Mesothelial cell of epicardium (in vitro differentiated cells): ENCODE measurements around the gene ATP10B. TPM values are rescaled to one million over a fixed set of nuclear protein-coding genes. Genes with fewer than 3 reads are reported as not detected.

ENCODE experiments used
- DNase-seq, 2 experiments: peaks; one replicate each; pipeline ENCODE4 v3.0.0; 2021; ENCODE audit warnings: low spot score in 2 of 2; ENCODE audit not compliant: unreplicated experiment in 2 of 2
- H3K27ac Mint-ChIP-seq: 2 replicates; pipeline ENCODE4 v1.8.0; 2021; ENCODE audit warnings: mixed read lengths
- H3K27me3 Mint-ChIP-seq: 2 replicates; pipeline ENCODE4 v1.8.0; 2021; ENCODE audit warnings: low read depth, mixed read lengths
- H3K36me3 Mint-ChIP-seq: 2 replicates; pipeline ENCODE4 v1.8.0; 2021; ENCODE audit warnings: mixed read lengths
- H3K4me1 Mint-ChIP-seq: 2 replicates; pipeline ENCODE4 v1.8.0; 2021; ENCODE audit warnings: mixed read lengths
- H3K4me3 Mint-ChIP-seq: 2 replicates; pipeline ENCODE4 v1.8.0; 2021; ENCODE audit warnings: mild to moderate bottlenecking, moderate library complexity, mixed read lengths
- H3K9me3 Mint-ChIP-seq: 2 replicates; pipeline ENCODE4 v1.8.0; 2021; ENCODE audit warnings: mixed read lengths
- total RNA-seq: library from RNA; stranded (reverse); gene quantifications from 3 replicates; pipeline ENCODE4 v1.2.1, GENCODE V29; 2021
- TF ChIP-seq, protein P1 (sequence below): fragments of 200-600 bp; sonication (generic); IDR thresholded peaks from one replicate; pipeline ENCODE4 v1.5.0; 2021; ENCODE audit warnings: antibody characterized with exemption; ENCODE audit not compliant: unreplicated experiment

The ATP10B gene
- total RNA-seq, 1 donor from 2014 or later, result not detected

DNA sequence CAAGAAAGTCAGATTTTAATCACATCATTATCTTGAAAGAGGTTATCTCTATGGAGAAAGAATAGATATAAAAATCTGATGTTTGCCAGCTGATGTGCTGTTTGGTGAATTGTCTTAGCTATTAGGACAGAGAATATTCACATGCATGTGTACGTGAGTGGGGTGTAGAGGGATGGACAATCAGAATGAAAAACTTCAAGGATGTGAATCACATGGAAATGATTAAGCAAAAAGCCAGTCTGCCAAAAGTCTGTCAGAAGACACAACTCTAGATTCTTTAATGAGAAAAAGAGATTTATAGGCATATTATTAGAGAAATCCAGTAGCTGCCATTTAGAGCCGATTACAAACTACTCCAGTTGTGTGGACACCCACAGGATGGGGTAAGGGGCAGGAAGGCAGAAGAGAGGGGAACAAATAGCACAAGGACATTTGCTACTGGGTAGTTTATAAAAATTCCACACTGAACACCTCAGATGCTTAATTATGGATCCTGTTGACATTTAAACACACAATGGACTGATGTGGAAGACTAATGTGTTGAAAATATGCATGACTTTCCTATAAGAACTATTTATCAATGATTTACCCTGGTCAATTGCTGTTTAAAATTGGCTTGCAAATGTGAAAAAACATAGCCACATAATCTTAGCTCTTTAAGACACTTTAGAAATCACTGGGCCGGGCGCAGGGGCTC lies 302.9 kb downstream of the ATP10B start:
- H3K27ac Mint-ChIP-seq, result no peak overlapping the region
- TF ChIP-seq, protein P1, sequence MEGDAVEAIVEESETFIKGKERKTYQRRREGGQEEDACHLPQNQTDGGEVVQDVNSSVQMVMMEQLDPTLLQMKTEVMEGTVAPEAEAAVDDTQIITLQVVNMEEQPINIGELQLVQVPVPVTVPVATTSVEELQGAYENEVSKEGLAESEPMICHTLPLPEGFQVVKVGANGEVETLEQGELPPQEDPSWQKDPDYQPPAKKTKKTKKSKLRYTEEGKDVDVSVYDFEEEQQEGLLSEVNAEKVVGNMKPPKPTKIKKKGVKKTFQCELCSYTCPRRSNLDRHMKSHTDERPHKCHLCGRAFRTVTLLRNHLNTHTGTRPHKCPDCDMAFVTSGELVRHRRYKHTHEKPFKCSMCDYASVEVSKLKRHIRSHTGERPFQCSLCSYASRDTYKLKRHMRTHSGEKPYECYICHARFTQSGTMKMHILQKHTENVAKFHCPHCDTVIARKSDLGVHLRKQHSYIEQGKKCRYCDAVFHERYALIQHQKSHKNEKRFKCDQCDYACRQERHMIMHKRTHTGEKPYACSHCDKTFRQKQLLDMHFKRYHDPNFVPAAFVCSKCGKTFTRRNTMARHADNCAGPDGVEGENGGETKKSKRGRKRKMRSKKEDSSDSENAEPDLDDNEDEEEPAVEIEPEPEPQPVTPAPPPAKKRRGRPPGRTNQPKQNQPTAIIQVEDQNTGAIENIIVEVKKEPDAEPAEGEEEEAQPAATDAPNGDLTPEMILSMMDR, result no peak
- no peaks in the 10 kb centered on the region for H3K36me3 Mint-ChIP-seq
- H3K9me3 Mint-ChIP-seq, result no peaks in the 10 kb centered on the region
- H3K27me3 Mint-ChIP-seq, result peaks cover 8% of the 10 kb centered on the region
- peaks cover 2% of the 10 kb centered on the region for H3K4me1 Mint-ChIP-seq
- no peak for DNase-seq
- H3K4me3 Mint-ChIP-seq, result no peak overlapping the region

DNA sequence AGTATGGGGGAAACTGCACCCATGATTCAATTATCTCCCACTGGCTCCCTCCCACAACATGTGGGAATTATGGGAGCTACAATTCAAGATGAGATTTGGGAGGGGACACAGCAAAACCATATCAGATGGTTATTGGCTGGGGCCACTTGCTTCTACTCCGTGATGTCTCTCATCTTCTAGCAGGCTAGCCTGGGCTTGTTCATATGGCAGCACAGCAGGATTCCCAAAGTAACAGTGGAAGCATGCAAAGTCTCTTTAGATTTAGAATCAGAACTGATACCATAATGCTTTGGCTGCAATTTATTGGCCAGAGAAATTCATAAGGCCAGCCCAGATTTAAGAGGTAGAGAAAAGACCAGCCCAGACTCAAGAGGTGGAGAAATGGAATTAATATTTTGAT lies 304.1 kb downstream of the ATP10B start:
- DNase-seq, result no peak
- Mint-ChIP-seq H3K4me1 (no peaks in the 10 kb centered on the region), H3K27me3 (peaks cover 12% of the 10 kb centered on the region), H3K27ac (no peak overlapping the region), H3K36me3 (no peaks in the 10 kb centered on the region), H3K9me3 (no peaks in the 10 kb centered on the region), H3K4me3 (no peak overlapping the region)
- TF ChIP-seq, protein P1, result no peak

DNA sequence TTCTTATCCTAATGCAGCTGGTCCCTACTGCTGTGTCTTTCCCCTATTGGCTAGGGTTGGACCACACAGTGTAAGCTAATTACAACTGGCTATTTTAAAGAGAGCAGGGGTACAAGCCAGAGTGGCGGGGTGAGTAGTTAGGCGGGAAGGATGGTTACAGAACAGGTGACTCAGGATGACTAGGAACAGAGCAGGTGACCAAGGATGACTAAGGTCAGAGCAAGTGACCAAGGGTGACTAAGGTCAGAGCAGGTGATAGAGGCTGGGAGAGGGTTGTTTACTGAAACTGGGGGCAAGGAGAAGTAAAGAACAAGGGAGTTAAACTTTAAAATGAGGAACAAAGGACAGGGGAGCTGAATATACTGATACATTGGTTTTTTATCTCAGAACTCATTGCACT lies 304.9 kb downstream of the ATP10B start:
- no peaks in the 10 kb centered on the region for H3K4me1 Mint-ChIP-seq
- no peak overlapping the region for H3K4me3 Mint-ChIP-seq
- DNase-seq, result no peak
- H3K36me3 Mint-ChIP-seq, result no peaks in the 10 kb centered on the region
- no peaks in the 10 kb centered on the region for H3K9me3 Mint-ChIP-seq
- TF ChIP-seq, protein P1, result no peak
- no peak overlapping the region for H3K27ac Mint-ChIP-seq
- peaks cover 11% of the 10 kb centered on the region for H3K27me3 Mint-ChIP-seq

DNA sequence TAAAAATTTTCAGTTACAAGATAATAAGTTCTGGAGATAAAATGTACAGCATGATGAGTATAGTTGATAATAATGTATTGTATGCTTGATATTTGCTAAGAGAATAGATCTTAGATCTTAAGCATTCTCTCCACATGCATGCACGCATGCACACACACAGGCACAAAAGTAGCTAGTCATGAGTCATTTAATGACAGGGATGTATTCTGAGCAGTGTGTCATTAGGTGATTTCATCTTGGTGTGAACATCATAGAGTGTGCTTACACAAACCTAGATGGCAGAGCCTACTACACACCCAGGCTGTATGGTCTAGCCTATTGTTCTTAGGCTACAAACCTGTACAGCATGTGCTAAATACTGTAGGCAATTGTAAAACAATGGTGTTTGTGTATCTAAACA lies 306.2 kb downstream of the ATP10B start:
- DNase-seq, result no peak
- H3K36me3 Mint-ChIP-seq, result no peaks in the 10 kb centered on the region
- peaks cover 8% of the 10 kb centered on the region for H3K27me3 Mint-ChIP-seq
- no peak overlapping the region for H3K4me3 Mint-ChIP-seq
- H3K9me3 Mint-ChIP-seq, result no peaks in the 10 kb centered on the region
- TF ChIP-seq, protein P1, result no peak
- H3K4me1 Mint-ChIP-seq, result no peaks in the 10 kb centered on the region
- H3K27ac Mint-ChIP-seq, result no peak overlapping the region

DNA sequence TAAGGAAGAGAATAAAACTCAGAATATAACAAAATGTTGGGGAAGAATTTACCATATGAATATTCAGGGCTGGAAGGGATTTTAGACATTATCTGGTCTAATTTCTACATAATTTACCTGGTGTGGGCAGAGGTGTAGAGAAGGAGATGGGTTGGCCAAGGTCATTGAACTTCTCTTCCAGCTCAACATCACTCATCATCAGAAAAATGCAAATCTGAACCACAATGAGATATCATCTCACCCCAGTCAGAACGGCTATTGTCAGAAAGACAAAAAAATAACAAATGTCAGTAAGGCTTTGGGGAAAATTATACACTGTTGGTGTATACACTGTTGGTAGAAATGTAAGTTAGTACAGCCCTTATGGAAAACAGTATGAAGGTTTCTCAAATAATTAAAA lies 308.6 kb downstream of the ATP10B start:
- H3K36me3 Mint-ChIP-seq, result no peaks in the 10 kb centered on the region
- peaks cover 8% of the 10 kb centered on the region for H3K27me3 Mint-ChIP-seq
- no peak overlapping the region for H3K4me3 Mint-ChIP-seq
- TF ChIP-seq, protein P1, result no peak
- H3K9me3 Mint-ChIP-seq, result no peaks in the 10 kb centered on the region
- DNase-seq, result no peak
- no peaks in the 10 kb centered on the region for H3K4me1 Mint-ChIP-seq
- no peak overlapping the region for H3K27ac Mint-ChIP-seq
